Uterus (tissue), 2 donors: Measurements from ENCODE around the gene S1PR4.
"Not testable (repeated sequence)": the region's sequence is repeated elsewhere in the genome, so short reads cannot be mapped to it uniquely, and the experiment has no call there.

Source experiments
- POLR2A ChIP-seq, 2 donors: fragments of 450-650 bp; IDR thresholded peaks; one replicate each; pipeline ENCODE4 v1.6.1; 2016; ENCODE audit warnings: antibody characterized with exemption in 2 of 2, mild to moderate bottlenecking in 1 of 2, moderate library complexity in 1 of 2
- TF ChIP-seq, protein P1 (sequence below), 4 experiments: fragments of 200-600 bp in 2 of 4; fragments of 450-650 bp in 2 of 4; sonication (generic) in 2 of 4; IDR thresholded peaks; one replicate each; pipeline ENCODE4 v1.5.1; 2016 to 2019; ENCODE audit warnings: antibody characterized with exemption in 4 of 4, mild to moderate bottlenecking in 2 of 4, moderate library complexity in 1 of 4

DNA sequence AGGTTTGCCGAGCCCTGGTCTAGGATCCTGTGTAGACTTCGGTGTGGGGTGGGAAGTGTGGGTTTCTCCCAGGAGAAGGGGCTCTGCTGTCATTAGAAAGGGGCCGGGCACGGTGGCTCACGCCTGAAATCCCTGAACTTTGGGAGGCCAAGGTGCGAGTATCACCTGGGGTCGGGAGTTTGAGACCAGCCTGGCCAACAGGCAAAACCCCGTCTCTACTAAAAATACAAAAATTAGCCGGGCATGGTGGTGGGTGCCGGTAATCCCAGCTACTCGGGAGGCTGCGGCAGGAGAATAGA is 13.2 kb downstream of the S1PR4 start:
- TF ChIP-seq POLR2A (IDR thresholded peaks at IDR 0.05): not testable (repeated sequence)
- TF ChIP-seq, protein P1, sequence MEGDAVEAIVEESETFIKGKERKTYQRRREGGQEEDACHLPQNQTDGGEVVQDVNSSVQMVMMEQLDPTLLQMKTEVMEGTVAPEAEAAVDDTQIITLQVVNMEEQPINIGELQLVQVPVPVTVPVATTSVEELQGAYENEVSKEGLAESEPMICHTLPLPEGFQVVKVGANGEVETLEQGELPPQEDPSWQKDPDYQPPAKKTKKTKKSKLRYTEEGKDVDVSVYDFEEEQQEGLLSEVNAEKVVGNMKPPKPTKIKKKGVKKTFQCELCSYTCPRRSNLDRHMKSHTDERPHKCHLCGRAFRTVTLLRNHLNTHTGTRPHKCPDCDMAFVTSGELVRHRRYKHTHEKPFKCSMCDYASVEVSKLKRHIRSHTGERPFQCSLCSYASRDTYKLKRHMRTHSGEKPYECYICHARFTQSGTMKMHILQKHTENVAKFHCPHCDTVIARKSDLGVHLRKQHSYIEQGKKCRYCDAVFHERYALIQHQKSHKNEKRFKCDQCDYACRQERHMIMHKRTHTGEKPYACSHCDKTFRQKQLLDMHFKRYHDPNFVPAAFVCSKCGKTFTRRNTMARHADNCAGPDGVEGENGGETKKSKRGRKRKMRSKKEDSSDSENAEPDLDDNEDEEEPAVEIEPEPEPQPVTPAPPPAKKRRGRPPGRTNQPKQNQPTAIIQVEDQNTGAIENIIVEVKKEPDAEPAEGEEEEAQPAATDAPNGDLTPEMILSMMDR (IDR thresholded peaks at IDR 0.05): not testable (repeated sequence)
